Tibial nerve (tissue), 4 donors: ENCODE results near the gene TRPM1. TPM values are rescaled to one million over a fixed set of nuclear protein-coding genes. Genes with fewer than 3 reads are reported as not detected.

Experiments
- DNase-seq, 2 donors: peaks; one replicate each; pipeline ENCODE4 v3.0.0-alpha.2; 2019; ENCODE audit warnings: low spot score in 2 of 2
- H3K27ac ChIP-seq, 4 donors: fragments of 200-600 bp; sonication (generic) in 3 of 4; one replicate each; pipeline ENCODE4 v1.5.1; 2017 to 2019; ENCODE audit warnings: mild to moderate bottlenecking in 1 of 4
- H3K27me3 ChIP-seq, 2 donors: fragments of 200-600 bp; sonication (generic) in 1 of 2; one replicate each; pipeline versions ENCODE4 v1.5.1 to v1.6.0; 2017 to 2019
- H3K36me3 ChIP-seq, 3 donors: fragments of 200-600 bp; sonication (generic); one replicate each; pipeline ENCODE4 v1.5.1; 2018 to 2019
- H3K4me1 ChIP-seq, 4 donors: fragments of 200-600 bp; sonication (generic) in 3 of 4; one replicate each; pipeline ENCODE4 v1.5.1; 2017 to 2019
- H3K4me3 ChIP-seq, 4 donors: fragments of 200-600 bp; sonication (generic) in 3 of 4; one replicate each; pipeline ENCODE4 v1.5.1; 2017 to 2019; ENCODE audit warnings: mild to moderate bottlenecking in 1 of 4, moderate library complexity in 1 of 4
- H3K9me3 ChIP-seq, 4 donors: fragments of 200-600 bp; sonication (generic) in 3 of 4; one replicate each; pipeline ENCODE4 v1.5.1; 2017 to 2019
- EP300 ChIP-seq, 2 donors: sonication (generic); formaldehyde crosslinking; IDR thresholded peaks; one replicate each; pipeline ENCODE4 v1.6.1; 2017; ENCODE audit warnings: antibody characterized with exemption in 2 of 2, mild to moderate bottlenecking in 1 of 2
- POLR2A ChIP-seq, 2 donors: fragments of 450-650 bp; IDR thresholded peaks; one replicate each; pipeline ENCODE4 v1.6.1; 2017; ENCODE audit warnings: antibody characterized with exemption in 2 of 2, mild to moderate bottlenecking in 2 of 2, moderate library complexity in 2 of 2
- WGBS, 2 donors: methylation state at CpG; one replicate each; pipeline ENCODE4 v1.1.5; 2018; 5-methylcytosine and 5-hydroxymethylcytosine counted together
- total RNA-seq, 4 donors: library from RNA; depleted of rRNA; stranded (reverse); fragments of >200 nt; gene quantifications; one replicate each; pipeline ENCODE4 v1.1.0, GENCODE V29; 2016
- TF ChIP-seq, protein P1 (sequence below), 5 experiments: fragments of 200-600 bp in 3 of 5; fragments of 450-650 bp in 2 of 5; sonication (generic) in 3 of 5; IDR thresholded peaks; one replicate each; pipeline ENCODE4 v1.5.1; 2016 to 2019; ENCODE audit warnings: antibody characterized with exemption in 5 of 5, mild to moderate bottlenecking in 3 of 5, moderate library complexity in 2 of 5

Gene TRPM1
- total RNA-seq, 4 donors from 2014 or later, result not detected

DNA sequence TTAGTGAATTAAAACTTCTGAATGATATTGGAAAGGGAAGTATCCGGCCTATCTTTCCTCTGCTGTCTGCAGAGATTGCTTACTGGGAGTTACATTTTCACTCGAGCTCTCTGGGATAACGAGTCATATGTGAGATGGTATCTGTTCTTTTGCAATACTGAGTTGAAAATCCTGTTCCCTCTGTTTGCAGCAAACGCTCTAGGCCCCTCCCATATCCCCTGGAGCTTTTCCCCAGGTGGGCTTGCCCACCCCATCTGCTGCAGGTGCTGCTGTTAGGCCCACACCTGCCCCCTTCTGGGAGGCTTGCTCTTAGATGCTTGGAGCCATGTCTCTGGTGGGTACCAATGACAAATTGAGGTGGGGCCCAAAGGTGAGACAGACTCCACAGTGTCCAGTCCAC is 67.4 kb downstream of the TRPM1 start:
- no peak for DNase-seq
- H3K36me3 ChIP-seq, result no peaks in the 10 kb centered on the region
- no peaks in the 10 kb centered on the region for H3K9me3 ChIP-seq
- H3K4me3 ChIP-seq, result no peak overlapping the region
- WGBS, 2 donors, result 61 to 73% methylated on average over 4 of the region's 4 CpGs
- peaks cover 0 to 4% (median 0%) of the 10 kb centered on the region in 4 donors for H3K4me1 ChIP-seq
- no peak for TF ChIP-seq POLR2A (IDR thresholded peaks at IDR 0.05)
- TF ChIP-seq EP300 (IDR thresholded peaks at IDR 0.05), result no peak
- TF ChIP-seq, protein P1, sequence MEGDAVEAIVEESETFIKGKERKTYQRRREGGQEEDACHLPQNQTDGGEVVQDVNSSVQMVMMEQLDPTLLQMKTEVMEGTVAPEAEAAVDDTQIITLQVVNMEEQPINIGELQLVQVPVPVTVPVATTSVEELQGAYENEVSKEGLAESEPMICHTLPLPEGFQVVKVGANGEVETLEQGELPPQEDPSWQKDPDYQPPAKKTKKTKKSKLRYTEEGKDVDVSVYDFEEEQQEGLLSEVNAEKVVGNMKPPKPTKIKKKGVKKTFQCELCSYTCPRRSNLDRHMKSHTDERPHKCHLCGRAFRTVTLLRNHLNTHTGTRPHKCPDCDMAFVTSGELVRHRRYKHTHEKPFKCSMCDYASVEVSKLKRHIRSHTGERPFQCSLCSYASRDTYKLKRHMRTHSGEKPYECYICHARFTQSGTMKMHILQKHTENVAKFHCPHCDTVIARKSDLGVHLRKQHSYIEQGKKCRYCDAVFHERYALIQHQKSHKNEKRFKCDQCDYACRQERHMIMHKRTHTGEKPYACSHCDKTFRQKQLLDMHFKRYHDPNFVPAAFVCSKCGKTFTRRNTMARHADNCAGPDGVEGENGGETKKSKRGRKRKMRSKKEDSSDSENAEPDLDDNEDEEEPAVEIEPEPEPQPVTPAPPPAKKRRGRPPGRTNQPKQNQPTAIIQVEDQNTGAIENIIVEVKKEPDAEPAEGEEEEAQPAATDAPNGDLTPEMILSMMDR (IDR thresholded peaks at IDR 0.05), result no peak
- no peaks in the 10 kb centered on the region for H3K27me3 ChIP-seq
- no peak overlapping the region for H3K27ac ChIP-seq

DNA sequence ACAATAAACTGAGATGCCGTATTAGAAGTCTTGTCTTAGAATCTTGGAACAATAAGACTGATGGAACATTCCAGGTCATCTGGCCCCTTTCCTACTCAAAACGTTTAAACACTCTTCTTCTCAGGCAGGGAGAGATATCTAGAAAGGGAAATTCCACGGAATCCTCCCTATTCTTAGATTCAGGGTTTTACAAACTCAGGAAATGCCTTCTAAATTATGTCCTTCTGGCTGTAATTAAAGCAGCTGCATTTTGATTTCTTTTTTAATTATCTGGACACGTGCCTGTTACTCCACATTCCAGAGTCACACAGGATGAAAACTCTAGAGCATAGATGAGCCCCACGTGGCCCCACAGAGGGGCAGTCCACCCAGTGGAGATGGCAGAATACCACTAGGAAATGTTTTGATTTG is 68.6 kb downstream of the TRPM1 start:
- WGBS, 2 donors, result 25 to 28% methylated on average over 5 of the region's 5 CpGs
- TF ChIP-seq POLR2A (IDR thresholded peaks at IDR 0.05), result no peak
- TF ChIP-seq EP300 (IDR thresholded peaks at IDR 0.05), result no peak
- TF ChIP-seq, protein P1 (IDR thresholded peaks at IDR 0.05), result no peak
- H3K36me3 ChIP-seq, result no peaks in the 10 kb centered on the region
- H3K27me3 ChIP-seq, result no peaks in the 10 kb centered on the region
- peaks cover 0 to 4% (median 0%) of the 10 kb centered on the region in 4 donors for H3K4me1 ChIP-seq
- H3K9me3 ChIP-seq, result no peaks in the 10 kb centered on the region
- DNase-seq, result no peak
- H3K27ac ChIP-seq, result peak overlapping the region in 2 of 4 donors; percentile 47 to 64
- H3K4me3 ChIP-seq, result no peak overlapping the region

DNA sequence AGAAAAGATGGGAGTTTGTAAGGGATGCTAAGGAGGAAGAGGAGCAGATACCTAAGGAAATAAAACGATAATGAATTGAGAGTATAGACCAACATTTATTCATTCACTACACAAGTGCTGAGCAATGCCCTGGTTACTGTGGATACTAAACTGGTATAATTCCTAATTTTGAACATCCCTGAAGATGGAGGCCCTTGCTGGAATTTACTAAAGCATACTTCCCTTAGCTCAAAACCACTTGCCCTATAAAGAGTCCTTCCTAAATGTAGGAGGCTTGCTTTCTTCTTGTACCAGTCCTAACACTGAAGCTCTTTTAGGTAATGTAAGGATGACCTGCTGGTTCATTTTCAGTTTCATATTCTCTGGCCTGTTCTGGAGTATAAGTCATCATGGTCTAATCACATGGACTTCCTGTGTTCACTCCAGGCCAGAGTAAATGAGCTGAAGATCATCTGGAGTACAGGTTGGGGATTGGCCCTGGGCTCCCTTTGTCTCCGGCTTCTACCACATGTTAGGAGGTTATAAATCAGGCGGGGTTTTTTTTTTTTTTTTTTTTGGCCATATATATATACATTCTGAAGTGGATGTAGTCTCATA is 70.0 kb downstream of the TRPM1 start:
- DNase-seq, result no peak
- Histone ChIP-seq H3K4me3 (no peak overlapping the region), H3K36me3 (no peaks in the 10 kb centered on the region), H3K27me3 (no peaks in the 10 kb centered on the region), H3K27ac (peak overlapping the region in 1 of 4 donors; percentile 15), H3K9me3 (no peaks in the 10 kb centered on the region), H3K4me1 (peaks cover 0 to 4% (median 0%) of the 10 kb centered on the region in 4 donors)
- no peak for TF ChIP-seq POLR2A (IDR thresholded peaks at IDR 0.05)
- TF ChIP-seq, protein P1 (IDR thresholded peaks at IDR 0.05), result no peak
- TF ChIP-seq EP300 (IDR thresholded peaks at IDR 0.05), result no peak
- WGBS, 2 donors, result 90 to 95% methylated on average over 3 of the region's 3 CpGs

DNA sequence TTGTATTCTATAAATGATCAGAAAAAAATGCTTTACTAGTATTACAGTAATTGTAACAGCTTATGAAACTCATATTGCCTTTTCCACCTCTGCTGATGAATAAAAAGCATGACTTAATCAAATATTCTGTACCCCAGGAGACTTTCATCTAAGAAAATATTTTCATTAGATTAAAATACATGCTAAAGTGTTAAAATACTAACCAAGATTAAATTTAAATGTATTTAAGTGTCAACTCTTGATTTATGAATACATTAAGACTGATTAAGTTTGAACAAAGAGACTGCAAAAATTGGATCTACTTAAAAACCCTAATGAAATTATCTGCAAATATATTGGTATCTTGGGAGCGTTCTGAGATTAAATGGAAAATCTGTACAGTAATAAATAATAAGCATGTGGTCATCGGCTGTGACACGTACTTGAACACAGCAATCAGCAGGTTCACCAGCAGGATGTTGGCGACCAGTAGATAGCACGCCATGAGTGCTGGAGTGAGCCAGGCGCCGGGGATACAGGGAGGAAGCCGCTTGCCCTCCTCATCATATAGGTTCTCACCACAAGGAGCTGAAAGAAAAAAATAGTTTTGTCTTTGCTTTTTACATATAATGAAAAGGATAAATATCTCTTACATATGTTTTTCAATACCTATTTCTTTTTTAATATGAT is 73.5 kb downstream of the TRPM1 start:
- H3K36me3 ChIP-seq, result no peaks in the 10 kb centered on the region
- H3K27me3 ChIP-seq, result no peaks in the 10 kb centered on the region
- TF ChIP-seq POLR2A (IDR thresholded peaks at IDR 0.05), result no peak
- TF ChIP-seq, protein P1 (IDR thresholded peaks at IDR 0.05), result no peak
- no peak for TF ChIP-seq EP300 (IDR thresholded peaks at IDR 0.05)
- H3K4me3 ChIP-seq, result no peak overlapping the region
- WGBS, 2 donors, result 84 to 89% methylated on average over 8 of the region's 8 CpGs
- no peak for DNase-seq
- H3K27ac ChIP-seq, result no peak overlapping the region
- H3K9me3 ChIP-seq, result no peaks in the 10 kb centered on the region
- peaks cover 0 to 18% (median 6%) of the 10 kb centered on the region in 4 donors for H3K4me1 ChIP-seq

DNA sequence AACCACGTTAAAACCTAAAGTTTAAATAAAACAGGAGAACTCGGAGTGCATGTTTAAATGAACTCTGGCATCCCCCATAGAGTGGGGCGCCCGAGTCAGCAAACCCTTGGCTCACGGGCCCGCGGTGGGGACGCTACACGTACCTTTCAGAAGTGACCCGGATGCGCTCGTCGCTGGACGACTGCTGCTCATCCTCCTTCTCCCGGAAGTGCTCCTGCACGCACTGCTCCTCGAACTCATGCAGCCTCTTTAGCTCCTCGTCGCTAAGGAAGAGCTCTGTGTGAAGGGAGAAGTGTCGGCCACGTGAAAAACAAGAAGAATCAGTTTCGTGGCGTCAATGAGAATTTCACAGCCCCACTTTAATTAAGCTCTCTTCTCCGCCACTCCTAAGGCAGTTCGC is 75.5 kb downstream of the TRPM1 start:
- Histone ChIP-seq H3K27me3 (no peaks in the 10 kb centered on the region), H3K4me3 (no peak overlapping the region), H3K27ac (no peak overlapping the region), H3K4me1 (peaks cover 0 to 24% (median 6%) of the 10 kb centered on the region in 4 donors), H3K36me3 (no peaks in the 10 kb centered on the region), H3K9me3 (no peaks in the 10 kb centered on the region)
- no peak for DNase-seq
- TF ChIP-seq POLR2A (IDR thresholded peaks at IDR 0.05), result no peak
- 93 to 96% methylated on average over 25 of the region's 25 CpGs for WGBS, 2 donors
